WERI-Rb-1 (cell line): ENCODE measurements around the gene PHC2.
A peak's percentile ranks its signal among the peaks of the same experiment; 100 is the strongest.

Source experiments
- DNase-seq: peaks from one replicate; pipeline ENCODE4 v3.0.0-alpha.2; 2020
- H3K27ac ChIP-seq: fragments of 250-450 bp; sonication (Bioruptor Pico); 2 replicates; pipeline ENCODE4 v1.5.1; 2020; ENCODE audit warnings: mild to moderate bottlenecking, moderate library complexity
- H3K27me3 ChIP-seq: fragments of 250-450 bp; sonication (Bioruptor Pico); 2 replicates; pipeline ENCODE4 v1.5.1; 2021; ENCODE audit warnings: mild to moderate bottlenecking, low read depth, moderate library complexity; ENCODE audit not compliant: insufficient read depth, severe bottlenecking
- H3K36me3 ChIP-seq: fragments of 250-450 bp; sonication (Bioruptor Pico); 2 replicates; pipeline ENCODE4 v1.5.1; 2020; ENCODE audit warnings: mild to moderate bottlenecking, moderate library complexity
- H3K4me3 ChIP-seq: 2 replicates; pipeline ENCODE4 v1.5.1; 2011; ENCODE audit warnings: low read depth, mild to moderate bottlenecking, control low read depth, low read length
- H3K9me3 ChIP-seq: fragments of 250-450 bp; sonication (Bioruptor Pico); 2 replicates; pipeline ENCODE4 v1.5.1; 2021; ENCODE audit warnings: mild to moderate bottlenecking, moderate library complexity; ENCODE audit not compliant: severe bottlenecking
- TF ChIP-seq, protein P1 (sequence below): IDR thresholded peaks from 2 replicates; pipeline ENCODE4 v1.5.1; 2011; ENCODE audit warnings: low read depth, mild to moderate bottlenecking, control low read depth, inconsistent platforms, low read length

PHC2 gene, protein sequence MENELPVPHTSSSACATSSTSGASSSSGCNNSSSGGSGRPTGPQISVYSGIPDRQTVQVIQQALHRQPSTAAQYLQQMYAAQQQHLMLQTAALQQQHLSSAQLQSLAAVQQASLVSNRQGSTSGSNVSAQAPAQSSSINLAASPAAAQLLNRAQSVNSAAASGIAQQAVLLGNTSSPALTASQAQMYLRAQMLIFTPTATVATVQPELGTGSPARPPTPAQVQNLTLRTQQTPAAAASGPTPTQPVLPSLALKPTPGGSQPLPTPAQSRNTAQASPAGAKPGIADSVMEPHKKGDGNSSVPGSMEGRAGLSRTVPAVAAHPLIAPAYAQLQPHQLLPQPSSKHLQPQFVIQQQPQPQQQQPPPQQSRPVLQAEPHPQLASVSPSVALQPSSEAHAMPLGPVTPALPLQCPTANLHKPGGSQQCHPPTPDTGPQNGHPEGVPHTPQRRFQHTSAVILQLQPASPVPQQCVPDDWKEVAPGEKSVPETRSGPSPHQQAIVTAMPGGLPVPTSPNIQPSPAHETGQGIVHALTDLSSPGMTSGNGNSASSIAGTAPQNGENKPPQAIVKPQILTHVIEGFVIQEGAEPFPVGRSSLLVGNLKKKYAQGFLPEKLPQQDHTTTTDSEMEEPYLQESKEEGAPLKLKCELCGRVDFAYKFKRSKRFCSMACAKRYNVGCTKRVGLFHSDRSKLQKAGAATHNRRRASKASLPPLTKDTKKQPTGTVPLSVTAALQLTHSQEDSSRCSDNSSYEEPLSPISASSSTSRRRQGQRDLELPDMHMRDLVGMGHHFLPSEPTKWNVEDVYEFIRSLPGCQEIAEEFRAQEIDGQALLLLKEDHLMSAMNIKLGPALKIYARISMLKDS

DNA sequence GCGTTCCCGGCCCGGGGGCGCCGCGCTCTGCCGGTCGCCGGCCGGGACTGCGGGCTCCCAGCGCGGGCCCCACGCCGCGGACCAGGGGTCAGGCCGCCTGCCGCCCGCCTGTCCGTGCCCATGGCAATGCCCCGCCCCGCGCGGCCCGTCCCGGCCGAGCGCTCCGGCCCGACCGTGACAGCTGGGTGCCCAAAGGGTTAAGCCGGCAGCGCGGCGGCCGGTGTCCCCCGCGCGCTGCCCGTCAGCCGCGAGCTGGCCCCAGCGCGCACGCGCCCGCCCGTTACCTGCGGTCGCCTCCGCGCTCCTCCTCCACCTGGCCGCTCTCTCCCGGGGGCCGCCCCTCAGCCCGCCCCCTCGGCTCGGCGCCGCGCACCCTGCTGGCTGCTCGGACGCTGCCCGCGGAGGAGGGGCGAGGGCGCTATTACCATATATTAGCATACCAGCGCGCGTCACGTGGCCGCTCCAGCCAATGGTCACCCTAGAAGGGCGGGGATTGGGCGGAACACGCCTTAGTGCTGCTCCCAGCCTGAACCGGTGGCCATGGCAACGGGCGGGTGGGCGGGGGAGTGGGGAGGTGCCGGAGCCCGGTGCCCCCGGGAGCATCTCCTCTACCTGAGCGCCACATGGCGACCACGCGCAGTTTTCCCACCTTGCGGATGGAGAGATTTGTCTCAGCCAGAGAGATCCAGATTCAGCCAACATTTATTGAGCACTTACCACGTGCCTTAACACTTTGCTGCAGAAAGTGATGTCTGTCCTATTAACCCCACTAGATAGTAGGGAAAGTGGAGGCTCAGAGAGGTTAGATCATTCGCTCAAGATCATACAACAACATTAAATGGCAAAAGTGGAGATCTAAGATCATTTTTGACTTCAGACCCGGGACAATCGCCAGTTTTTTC is at the start of gene PHC2:
TSS of gene PHC2 (minus strand) at position 404 of the 902 bp plus-strand sequence. CDS start 55,556 bp downstream, outside the sequence.
- H3K36me3 ChIP-seq = no peaks in the 10 kb centered on the region; the same call in 1 of the 2 replicates
- H3K27me3 ChIP-seq = no peaks in the 10 kb centered on the region
- TF ChIP-seq, protein P1, sequence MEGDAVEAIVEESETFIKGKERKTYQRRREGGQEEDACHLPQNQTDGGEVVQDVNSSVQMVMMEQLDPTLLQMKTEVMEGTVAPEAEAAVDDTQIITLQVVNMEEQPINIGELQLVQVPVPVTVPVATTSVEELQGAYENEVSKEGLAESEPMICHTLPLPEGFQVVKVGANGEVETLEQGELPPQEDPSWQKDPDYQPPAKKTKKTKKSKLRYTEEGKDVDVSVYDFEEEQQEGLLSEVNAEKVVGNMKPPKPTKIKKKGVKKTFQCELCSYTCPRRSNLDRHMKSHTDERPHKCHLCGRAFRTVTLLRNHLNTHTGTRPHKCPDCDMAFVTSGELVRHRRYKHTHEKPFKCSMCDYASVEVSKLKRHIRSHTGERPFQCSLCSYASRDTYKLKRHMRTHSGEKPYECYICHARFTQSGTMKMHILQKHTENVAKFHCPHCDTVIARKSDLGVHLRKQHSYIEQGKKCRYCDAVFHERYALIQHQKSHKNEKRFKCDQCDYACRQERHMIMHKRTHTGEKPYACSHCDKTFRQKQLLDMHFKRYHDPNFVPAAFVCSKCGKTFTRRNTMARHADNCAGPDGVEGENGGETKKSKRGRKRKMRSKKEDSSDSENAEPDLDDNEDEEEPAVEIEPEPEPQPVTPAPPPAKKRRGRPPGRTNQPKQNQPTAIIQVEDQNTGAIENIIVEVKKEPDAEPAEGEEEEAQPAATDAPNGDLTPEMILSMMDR = no peak
- no peaks in the 10 kb centered on the region for H3K9me3 ChIP-seq
- peak; percentile 98 for DNase-seq
- peak within 1 kb of the TSS; percentile 58 for H3K4me3 ChIP-seq
- H3K27ac ChIP-seq = 0 out of 2 replicates have a peak within 1 kb of the TSS, but pooled peaks have one; percentile 14

DNA sequence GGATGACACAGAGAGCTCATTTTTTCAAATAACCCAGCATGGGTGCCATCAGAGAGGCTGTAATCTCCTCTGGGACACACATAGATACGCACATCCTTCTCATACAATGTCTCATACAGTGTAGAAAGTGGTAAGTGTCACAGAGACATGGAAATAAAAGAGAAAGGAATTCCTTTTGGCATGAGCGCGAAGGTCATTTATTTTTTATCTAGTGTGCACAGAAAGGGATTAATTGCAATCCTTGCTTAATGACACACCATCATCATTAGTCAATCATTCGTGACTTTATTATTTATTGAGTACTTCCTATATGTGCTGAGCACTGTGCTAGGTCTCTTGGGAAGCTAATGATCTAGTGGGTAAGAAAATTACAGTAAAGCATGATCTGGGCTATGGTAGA is 46.6 kb upstream of the PHC2 start:
- no peaks in the 10 kb centered on the region for H3K27me3 ChIP-seq
- TF ChIP-seq, protein P1 = no peak

DNA sequence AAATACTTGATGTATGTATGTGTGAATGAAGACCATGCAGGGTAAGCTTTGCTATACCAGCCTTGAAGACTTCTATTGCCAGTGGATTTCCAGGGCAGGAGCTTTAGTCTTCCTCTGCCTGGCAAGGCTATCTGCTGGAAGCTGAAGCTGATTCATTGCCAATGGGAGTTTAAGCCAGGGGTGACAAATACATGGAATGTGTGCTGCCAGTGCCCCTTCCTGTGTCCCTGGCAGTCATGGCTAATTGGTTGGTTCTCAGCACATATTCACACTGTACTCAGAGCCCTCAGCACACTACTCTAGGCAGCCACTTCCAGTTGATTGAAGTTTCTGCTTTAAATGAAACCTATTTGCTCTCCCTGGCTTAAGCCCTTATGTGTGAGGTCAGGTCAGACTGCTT is 43.0 kb upstream of the PHC2 start:
- no peaks in the 10 kb centered on the region for H3K36me3 ChIP-seq
- H3K27me3 ChIP-seq = no peaks in the 10 kb centered on the region
- DNase-seq = no peak
- no peaks in the 10 kb centered on the region for H3K9me3 ChIP-seq
- TF ChIP-seq, protein P1 = no peak
- no peak overlapping the region for H3K27ac ChIP-seq
- no peak overlapping the region for H3K4me3 ChIP-seq

More for the DNA sequence above, 46.6 kb upstream of the PHC2 start:
- Histone ChIP-seq H3K27ac (no peak overlapping the region), H3K9me3 (no peaks in the 10 kb centered on the region), H3K36me3 (peaks cover 9% of the 10 kb centered on the region), H3K4me3 (no peak overlapping the region)
- no peak for DNase-seq

DNA sequence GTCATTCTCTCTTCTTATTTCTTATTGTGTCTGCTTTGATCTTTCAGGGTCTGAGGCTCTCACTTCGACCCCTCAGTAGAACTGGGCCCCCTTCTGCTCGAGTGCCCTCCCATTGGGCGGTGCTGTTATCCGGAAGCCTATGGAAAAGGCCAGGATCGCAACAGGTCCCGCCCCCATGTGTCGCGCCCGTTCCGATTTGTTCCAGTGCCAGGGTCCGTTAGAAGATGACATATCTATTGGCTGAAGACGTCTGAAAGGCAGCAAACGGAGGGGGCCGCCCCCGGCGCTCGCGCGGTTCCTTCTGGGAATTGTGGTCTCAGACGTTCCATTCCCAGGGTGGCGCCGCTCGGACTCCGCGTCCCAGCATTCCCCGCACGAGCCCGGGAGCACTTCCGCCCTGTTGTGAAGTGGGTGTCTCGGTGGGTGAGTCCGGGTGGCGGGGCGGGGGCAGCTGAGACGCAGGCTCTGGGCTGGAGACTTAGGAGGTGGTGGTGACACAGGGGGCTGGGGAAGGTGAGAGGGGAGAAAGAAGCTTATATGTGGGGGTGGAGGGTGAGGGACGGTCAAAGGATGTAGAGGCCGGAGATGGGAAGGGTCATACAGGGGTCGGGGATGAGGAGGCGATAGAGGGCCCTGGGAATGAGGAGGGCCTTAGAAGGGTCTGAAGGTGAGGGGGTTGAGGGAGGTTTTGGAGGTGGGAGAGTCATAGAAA is 41.5 kb upstream of the PHC2 start, which contains the start of gene ZSCAN20:
TSS of gene ZSCAN20 (plus strand) at position 377 of the 712 bp plus-strand sequence. CDS start 6,644 bp downstream, outside the sequence.
- no peaks in the 10 kb centered on the region for H3K27me3 ChIP-seq
- peak; percentile 98 for DNase-seq
- no peaks in the 10 kb centered on the region for H3K9me3 ChIP-seq
- no peaks in the 10 kb centered on the region for H3K36me3 ChIP-seq
- TF ChIP-seq, protein P1 = no peak
- peak within 1 kb of the TSS; percentile 52 for H3K27ac ChIP-seq
- H3K4me3 ChIP-seq = peak within 1 kb of the TSS; percentile 71

DNA sequence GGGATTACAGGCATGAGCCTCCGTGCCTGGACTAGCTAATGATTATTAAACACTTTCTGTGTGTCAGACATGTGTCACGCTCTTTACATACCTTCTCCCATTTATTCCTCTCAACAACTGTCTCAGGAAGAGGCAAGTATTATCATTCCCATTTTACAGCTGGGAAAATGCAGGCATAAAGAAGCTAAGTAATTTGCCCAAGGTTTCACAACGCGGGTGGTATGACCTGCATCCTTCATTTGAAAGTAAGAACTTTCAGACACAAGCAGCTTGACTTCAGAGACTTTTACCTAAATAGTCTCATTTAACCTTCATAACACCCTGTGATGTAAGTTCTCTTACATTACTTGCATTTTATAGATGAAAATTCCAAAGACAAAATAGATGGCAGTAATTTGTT is 40.5 kb upstream of the PHC2 start:
- Histone ChIP-seq H3K27me3 (no peaks in the 10 kb centered on the region), H3K36me3 (no peaks in the 10 kb centered on the region), H3K9me3 (no peaks in the 10 kb centered on the region), H3K4me3 (no peak overlapping the region), H3K27ac (no peak overlapping the region)
- TF ChIP-seq, protein P1 = no peak
- no peak for DNase-seq
